IMR-90 (cell line): ENCODE measurements around the gene SPI1. TPM values are rescaled to one million over a fixed set of nuclear protein-coding genes. Genes with fewer than 3 reads are reported as not detected.

Source experiments
- ATAC-seq: fragments of 200-7000 bp; cut with Tn5 transposase; 2 replicates; pipeline ENCODE4 v1.9.1; 2020; ENCODE audit warnings: low read depth, mild to moderate bottlenecking, moderate library complexity
- BruUV-seq: library from RNA; stranded (reverse); fragments of 400-500 nt; replicated peaks from 2 replicates; lab custom pipeline; 2021; lab: Mats Ljungman, UMichigan
- CTCF ChIA-PET: fragments of 300-600 bp; formaldehyde crosslinking; extraction: SDS; loops from one replicate; lab custom pipeline; 2021; ENCODE audit warnings: antibody characterized with exemption; lab: Yijun Ruan, JAX
- POLR2A ChIA-PET: fragments of 300-600 bp; sonication (Branson Sonifier 250); formaldehyde crosslinking; loops from one replicate; lab custom pipeline; 2022; ENCODE audit warnings: antibody characterized with exemption; ENCODE audit not compliant: unreplicated experiment; lab: Charles Lee
- DNase-seq: peaks from one replicate; pipeline ENCODE4 v3.0.0; 2013
- H2AFZ ChIP-seq: replicated peaks from 2 replicates; pipeline ENCODE3; 2013; ENCODE audit warnings: low read length, mild to moderate bottlenecking; ENCODE audit not compliant: poor library complexity
- H2AK5ac ChIP-seq: 2 replicates; pipeline ENCODE4 v1.6.1; 2013; ENCODE audit warnings: low read depth, low read length, inconsistent platforms
- H2AK9ac ChIP-seq: replicated peaks from 2 replicates; pipeline ENCODE3; 2013; ENCODE audit warnings: mild to moderate bottlenecking, low read depth, low read length, moderate library complexity; ENCODE audit not compliant: poor library complexity
- H2BK120ac ChIP-seq: 2 replicates; pipeline ENCODE4 v1.6.1; 2013; ENCODE audit warnings: low read depth, low read length, inconsistent platforms
- H2BK15ac ChIP-seq: 3 replicates; pipeline ENCODE4 v1.6.1; 2013; ENCODE audit warnings: low read depth, low read length, inconsistent platforms
- H2BK20ac ChIP-seq: 2 replicates; pipeline ENCODE4 v1.6.1; 2013; ENCODE audit warnings: low read depth, mild to moderate bottlenecking, inconsistent platforms, low read length, moderate library complexity
- H2BK5ac ChIP-seq: 2 replicates; pipeline ENCODE4 v1.6.1; 2013; ENCODE audit warnings: mild to moderate bottlenecking, low read depth, low read length, inconsistent platforms; ENCODE audit not compliant: poor library complexity, severe bottlenecking
- H3K14ac ChIP-seq: replicated peaks from 2 replicates; pipeline ENCODE4 v1.6.1; 2013; ENCODE audit warnings: low read depth, low read length, inconsistent platforms
- H3K18ac ChIP-seq: 2 replicates; pipeline ENCODE4 v1.6.1; 2013; ENCODE audit warnings: low read depth, low read length, control low read depth
- H3K23ac ChIP-seq: 2 replicates; pipeline ENCODE4 v1.6.1; 2013; ENCODE audit warnings: low read depth, low read length, inconsistent platforms
- H3K27ac ChIP-seq: 2 replicates; pipeline ENCODE4 v1.5.1; 2013; ENCODE audit warnings: mild to moderate bottlenecking, control low read depth, low read length; ENCODE audit not compliant: insufficient read depth
- H3K27me3 ChIP-seq: 2 replicates; pipeline ENCODE4 v1.6.1; 2013; ENCODE audit warnings: low read length; ENCODE audit not compliant: control insufficient read depth, insufficient read depth
- H3K36me3 ChIP-seq: 2 replicates; pipeline ENCODE4 v1.6.1; 2013; ENCODE audit warnings: low read length, mixed read lengths; ENCODE audit not compliant: control insufficient read depth, insufficient read depth
- H3K4ac ChIP-seq: 2 replicates; pipeline ENCODE4 v1.6.1; 2013; ENCODE audit warnings: low read depth, low read length, inconsistent platforms
- H3K4me1 ChIP-seq: 2 replicates; pipeline ENCODE4 v1.6.1; 2013; ENCODE audit warnings: low read length, mixed read lengths; ENCODE audit not compliant: control insufficient read depth, insufficient read depth
- H3K4me2 ChIP-seq: 2 replicates; pipeline ENCODE4 v1.6.1; 2013; ENCODE audit warnings: low read depth, mild to moderate bottlenecking, control low read depth, low read length, moderate library complexity
- H3K4me3 ChIP-seq: 2 replicates; pipeline ENCODE4 v1.5.1; 2013; ENCODE audit warnings: low read depth, mild to moderate bottlenecking, control low read depth, low read length, moderate library complexity; ENCODE audit not compliant: insufficient read depth
- H3K56ac ChIP-seq: 2 replicates; pipeline ENCODE4 v1.6.1; 2013; ENCODE audit warnings: low read length, inconsistent platforms; ENCODE audit not compliant: insufficient read depth; ENCODE audit errors: extremely low read depth
- H3K79me1 ChIP-seq, 2 experiments: 2 replicates each; pipeline ENCODE4 v1.6.1; 2013; ENCODE audit warnings: low read length in 2 of 2, inconsistent platforms in 1 of 2, low read depth in 1 of 2
- H3K9ac ChIP-seq: 2 replicates; pipeline ENCODE4 v1.6.1; 2013; ENCODE audit warnings: low read depth, low read length, control low read depth
- H3K9me1 ChIP-seq: 2 replicates; pipeline ENCODE4 v1.6.1; 2013; ENCODE audit warnings: low read length, inconsistent platforms; ENCODE audit not compliant: insufficient read depth
- H3K9me3 ChIP-seq: 2 replicates; pipeline ENCODE4 v1.6.1; 2013; ENCODE audit warnings: low read length; ENCODE audit not compliant: control insufficient read depth, insufficient read depth
- H4K20me1 ChIP-seq: 2 replicates; pipeline ENCODE4 v1.6.1; 2013; ENCODE audit warnings: low read length, inconsistent platforms; ENCODE audit not compliant: insufficient read depth
- H4K5ac ChIP-seq: 2 replicates; pipeline ENCODE4 v1.6.1; 2013; ENCODE audit warnings: mild to moderate bottlenecking, low read depth, low read length, control low read depth
- H4K8ac ChIP-seq, 2 experiments: 2 replicates each; pipeline ENCODE4 v1.6.1; 2013; ENCODE audit warnings: low read depth in 2 of 2, low read length in 2 of 2, control low read depth in 1 of 2, inconsistent platforms in 1 of 2
- H4K91ac ChIP-seq: 2 replicates; pipeline ENCODE4 v1.6.1; 2013; ENCODE audit warnings: low read depth, low read length, inconsistent platforms; ENCODE audit not compliant: insufficient read depth
- CEBPB ChIP-seq: IDR thresholded peaks from 2 replicates; pipeline ENCODE4 v1.6.1; 2012; ENCODE audit warnings: low read depth, low read length, improper control_type of control experiment
- FOS ChIP-seq: fragments of 150-350 bp; IDR thresholded peaks from 2 replicates; pipeline ENCODE4 v1.6.1; 2016; ENCODE audit warnings: low read depth, low read length
- MAFK ChIP-seq: IDR thresholded peaks from 2 replicates; pipeline ENCODE4 v1.6.1; 2012; ENCODE audit warnings: low read depth, low read length, improper control_type of control experiment
- MXI1 ChIP-seq: IDR thresholded peaks from 2 replicates; pipeline ENCODE4 v1.6.1; 2012; ENCODE audit warnings: low read depth, mild to moderate bottlenecking, low read length, moderate library complexity, borderline replicate concordance
- RCOR1 ChIP-seq: IDR thresholded peaks from 2 replicates; pipeline ENCODE4 v1.6.1; 2012; ENCODE audit warnings: mild to moderate bottlenecking, low read length, improper control_type of control experiment; ENCODE audit not compliant: insufficient replicate concordance
- WGBS, 2 experiments: methylation state at CpG; one replicate each; pipeline versions ENCODE4 v1.1.5 to v1.1.7; 2013; ENCODE audit warnings: missing lambda C conversion rate in 2 of 2; ENCODE audit not compliant: insufficient read length in 1 of 2; ENCODE audit errors: extremely low coverage in 2 of 2; 5-methylcytosine and 5-hydroxymethylcytosine counted together
- dilution Hi-C: fragments of 300-500 bp; cut with HindIII; formaldehyde crosslinking; loops from one replicate; pipeline ENCODE4 v1.14.3; 2018; ENCODE audit warnings: low sequenced_read_pairs; ENCODE audit not compliant: unreplicated experiment
- in situ Hi-C: fragments of 300-500 bp; cut with MboI; formaldehyde crosslinking; loops from 3 replicates; pipeline ENCODE4 v1.14.3; 2019; ENCODE audit warnings: low sequenced_read_pairs, inconsistent platforms, mixed read lengths
- intact Hi-C: fragments of 100-400 bp; cut with micrococcal nuclease; formaldehyde crosslinking; loops from 2 replicates; pipeline ENCODE4 v1.10.0; 2022
- polyA plus RNA-seq, 3 experiments: library from polyadenylated mRNA; depleted of rRNA; stranded (reverse); fragments of >200 nt; gene quantifications; 2 replicates each; pipeline ENCODE4 v1.2.3, GENCODE V29; 2012; ENCODE audit warnings: low replicate concordance in 1 of 3
- total RNA-seq: library from RNA; depleted of rRNA; stranded (reverse); fragments of >200 nt; gene quantifications from 2 replicates; pipeline ENCODE4 v1.2.3, GENCODE V29; 2012
- TF ChIP-seq, protein P1 (sequence below): conservative IDR thresholded peaks from 2 replicates; pipeline ENCODE4 v1.5.1; 2012; ENCODE audit warnings: mild to moderate bottlenecking, low read depth, low read length, improper control_type of control experiment
- TF ChIP-seq, protein P2 (sequence below): fragments of 150-350 bp; IDR thresholded peaks from 2 replicates; pipeline ENCODE4 v1.6.1; 2017; ENCODE audit warnings: mild to moderate bottlenecking, antibody characterized with exemption, low read length, low read depth

The SPI1 gene
- total and polyA plus RNA-seq, 2 of the 4 experiments (the other 2 are of a cell fraction), result not detected

DNA sequence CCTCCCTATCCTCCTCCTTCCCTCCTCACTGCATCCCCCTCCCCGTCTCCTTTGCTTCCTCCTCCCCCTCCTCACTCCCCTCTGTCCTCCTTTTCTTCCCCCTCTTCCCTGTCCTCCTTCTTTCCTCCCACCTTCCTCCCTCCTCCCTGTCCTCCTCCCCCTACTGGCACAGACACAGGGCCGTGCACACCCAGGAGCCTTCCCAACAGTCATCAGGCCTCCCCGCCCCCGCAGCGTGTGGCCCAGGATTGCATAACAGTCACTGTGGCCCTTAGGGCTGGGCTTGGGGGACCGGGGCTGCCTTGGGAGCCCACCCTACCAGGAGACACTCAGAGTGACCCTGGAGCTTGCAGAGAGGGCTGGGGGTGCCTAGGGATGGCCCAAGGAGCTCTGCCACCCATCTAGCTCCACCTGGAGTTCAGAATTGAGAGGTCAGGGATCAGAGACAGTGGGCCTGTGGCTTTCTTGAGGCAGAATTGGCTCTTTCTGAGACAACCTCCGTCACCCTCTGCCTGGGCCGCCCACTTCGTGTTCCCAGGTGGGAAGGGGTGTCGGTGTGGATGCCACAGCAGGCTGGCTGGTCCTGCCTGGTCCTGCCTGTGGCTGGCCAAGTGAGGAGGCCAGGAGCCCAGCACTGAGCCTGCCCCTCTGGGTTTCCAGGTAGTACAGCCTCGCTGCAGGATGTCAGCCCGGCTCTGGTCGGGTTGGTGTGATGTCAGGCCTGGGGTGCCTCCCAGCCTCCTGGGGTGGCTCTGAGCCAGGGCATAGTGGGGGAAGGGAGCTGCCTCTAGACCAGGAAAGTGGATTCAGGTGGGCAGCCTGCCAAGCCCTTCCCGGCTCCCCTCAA lies 1.6 kb downstream of the SPI1 start:
- Histone ChIP-seq H4K5ac (no peak overlapping the region), H2AK9ac (peak overlapping the region; percentile 82), H3K79me1 (no peaks in the 10 kb centered on the region), H3K4me3 (no peak overlapping the region), H3K4me2 (no peak overlapping the region), H4K20me1 (no peaks in the 10 kb centered on the region; the same call in 1 of the 2 replicates), H2AFZ (peak overlapping the region; percentile 58), H3K36me3 (no peaks in the 10 kb centered on the region), H3K56ac (no peak overlapping the region), H4K8ac (no peak overlapping the region), H3K9ac (no peak overlapping the region), H3K27me3 (peaks cover 5% of the 10 kb centered on the region; the same call in 1 of the 2 replicates), H3K27ac (no peak overlapping the region), H3K14ac (no peak overlapping the region), H3K9me3 (no peaks in the 10 kb centered on the region), H4K91ac (no peak overlapping the region), H3K18ac (no peak overlapping the region), H3K23ac (no peak overlapping the region), H3K4ac (no peak overlapping the region; the same call in 1 of the 2 replicates), H2BK5ac (no peak overlapping the region), H2BK120ac (no peak overlapping the region), H2BK20ac (no peak overlapping the region), H2BK15ac (no peak overlapping the region), H3K4me1 (peaks cover 5% of the 10 kb centered on the region), H3K9me1 (peaks cover 9% of the 10 kb centered on the region), H2AK5ac (peak overlapping the region; percentile 33; the same call in 1 of the 2 replicates)
- ATAC-seq (no peak), DNase-seq (no peak)
- WGBS, 2 experiments, result 60% methylated on average over 6 of the region's 14 CpGs; no CpG with 5 or more reads in 1 of the 2 experiments
- TF ChIP-seq RCOR1 (no peak), MXI1 (no peak), MAFK (no peak), CEBPB (peak; percentile 55), FOS (no peak)
- TF ChIP-seq, protein P1, sequence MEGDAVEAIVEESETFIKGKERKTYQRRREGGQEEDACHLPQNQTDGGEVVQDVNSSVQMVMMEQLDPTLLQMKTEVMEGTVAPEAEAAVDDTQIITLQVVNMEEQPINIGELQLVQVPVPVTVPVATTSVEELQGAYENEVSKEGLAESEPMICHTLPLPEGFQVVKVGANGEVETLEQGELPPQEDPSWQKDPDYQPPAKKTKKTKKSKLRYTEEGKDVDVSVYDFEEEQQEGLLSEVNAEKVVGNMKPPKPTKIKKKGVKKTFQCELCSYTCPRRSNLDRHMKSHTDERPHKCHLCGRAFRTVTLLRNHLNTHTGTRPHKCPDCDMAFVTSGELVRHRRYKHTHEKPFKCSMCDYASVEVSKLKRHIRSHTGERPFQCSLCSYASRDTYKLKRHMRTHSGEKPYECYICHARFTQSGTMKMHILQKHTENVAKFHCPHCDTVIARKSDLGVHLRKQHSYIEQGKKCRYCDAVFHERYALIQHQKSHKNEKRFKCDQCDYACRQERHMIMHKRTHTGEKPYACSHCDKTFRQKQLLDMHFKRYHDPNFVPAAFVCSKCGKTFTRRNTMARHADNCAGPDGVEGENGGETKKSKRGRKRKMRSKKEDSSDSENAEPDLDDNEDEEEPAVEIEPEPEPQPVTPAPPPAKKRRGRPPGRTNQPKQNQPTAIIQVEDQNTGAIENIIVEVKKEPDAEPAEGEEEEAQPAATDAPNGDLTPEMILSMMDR, result no peak
- TF ChIP-seq, protein P2, sequence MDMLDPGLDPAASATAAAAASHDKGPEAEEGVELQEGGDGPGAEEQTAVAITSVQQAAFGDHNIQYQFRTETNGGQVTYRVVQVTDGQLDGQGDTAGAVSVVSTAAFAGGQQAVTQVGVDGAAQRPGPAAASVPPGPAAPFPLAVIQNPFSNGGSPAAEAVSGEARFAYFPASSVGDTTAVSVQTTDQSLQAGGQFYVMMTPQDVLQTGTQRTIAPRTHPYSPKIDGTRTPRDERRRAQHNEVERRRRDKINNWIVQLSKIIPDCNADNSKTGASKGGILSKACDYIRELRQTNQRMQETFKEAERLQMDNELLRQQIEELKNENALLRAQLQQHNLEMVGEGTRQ, result no peak
- ChIA-PET POLR2A (no interaction called here), CTCF (no interaction called here)
- no TSS peak for BruUV-seq
- intact Hi-C loops (no loop called here), dilution Hi-C loops (no loop called here), in situ Hi-C loops (no loop called here)
